ENCODE measurements around the gene GRK6. TPM values are rescaled to one million over a fixed set of nuclear protein-coding genes. Genes with fewer than 3 reads are reported as not detected.

The GRK6 gene
- total RNA-seq, 2 experiments from 2014 or later: 186 to 192 TPM

DNA sequence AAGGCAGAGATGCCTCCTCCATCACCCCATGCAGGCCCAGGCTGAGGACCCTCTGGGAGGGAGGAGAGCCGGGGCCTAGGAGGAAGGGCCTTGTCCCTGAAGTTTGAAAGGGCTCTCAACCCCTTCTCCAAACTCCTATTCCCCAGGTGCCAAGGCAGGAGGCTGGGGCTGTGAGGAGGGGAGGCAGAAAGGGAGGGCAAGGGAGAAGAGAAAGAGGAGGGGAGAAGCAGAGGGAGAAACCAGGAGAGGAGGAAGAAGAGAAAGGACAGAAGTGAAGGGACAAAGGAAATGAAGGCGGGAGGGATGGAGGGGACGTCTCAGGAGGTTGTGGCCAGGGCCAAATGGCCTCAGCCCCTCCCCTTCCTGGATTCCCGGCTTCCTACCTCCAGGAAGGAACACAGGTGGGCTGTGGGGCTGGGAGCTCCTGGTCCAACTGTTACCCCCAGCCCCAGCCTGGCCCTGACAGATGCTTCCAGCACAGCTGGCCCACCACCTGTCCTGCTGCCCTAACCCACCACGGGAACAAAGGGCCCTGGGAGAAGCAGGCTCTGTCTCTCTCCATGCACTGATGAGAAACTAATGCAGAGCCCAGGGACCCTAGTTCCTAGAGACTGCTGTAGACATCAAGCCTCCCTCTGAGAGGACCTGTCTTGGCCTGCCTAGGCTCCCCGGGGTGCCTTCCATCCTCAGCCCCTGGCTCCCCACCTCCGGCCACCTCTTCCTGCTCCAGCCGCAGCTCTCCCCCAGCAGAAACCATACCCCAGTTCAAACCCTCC, 43.5 kb downstream of the GRK6 start:
- Mint-ChIP-seq H3K27me3 (peaks cover 6% of the 10 kb centered on the region), H3K36me3 (ENCODE audit: low read depth) (no peaks in the 10 kb centered on the region), H3K27ac (no peak overlapping the region), H3K4me3 (peak overlapping the region; percentile 79), H3K4me1 (ENCODE audit: low read depth) (peaks cover 8% of the 10 kb centered on the region), H3K9me3 (no peaks in the 10 kb centered on the region)
- Histone ChIP-seq H3K27me3 (ENCODE audit: control insufficient read depth in 1 of 2, insufficient read depth in 2 of 2, low read length in 2 of 2) (peaks cover 0 to 5% of the 10 kb centered on the region in 2 experiments), H3K4me1 (ENCODE audit: insufficient read depth, low read length) (peaks cover 28% of the 10 kb centered on the region), H3K4me3 (ENCODE audit: low read length) (no peak overlapping the region), H3K27ac (ENCODE audit: low read depth in 1 of 2, low read length in 2 of 2) (no peak overlapping the region), H3K9me3 (ENCODE audit: control insufficient read depth in 1 of 2, insufficient read depth in 1 of 2, low read length in 2 of 2) (no peaks in the 10 kb centered on the region), H3K36me3 (ENCODE audit: insufficient read depth, low read length) (no peaks in the 10 kb centered on the region)
- ChIA-PET POLR2A (interaction anchor here (1.4 kb wide), 1 partner anchor 79 kb away, joined by 3 read pairs; no protein-coding TSS in a partner anchor), CTCF (interaction anchor here (1.4 kb wide), 1 partner anchor 160 kb away, joined by 3 read pairs; no protein-coding TSS in a partner anchor)
- TF ChIP-seq, protein P1, sequence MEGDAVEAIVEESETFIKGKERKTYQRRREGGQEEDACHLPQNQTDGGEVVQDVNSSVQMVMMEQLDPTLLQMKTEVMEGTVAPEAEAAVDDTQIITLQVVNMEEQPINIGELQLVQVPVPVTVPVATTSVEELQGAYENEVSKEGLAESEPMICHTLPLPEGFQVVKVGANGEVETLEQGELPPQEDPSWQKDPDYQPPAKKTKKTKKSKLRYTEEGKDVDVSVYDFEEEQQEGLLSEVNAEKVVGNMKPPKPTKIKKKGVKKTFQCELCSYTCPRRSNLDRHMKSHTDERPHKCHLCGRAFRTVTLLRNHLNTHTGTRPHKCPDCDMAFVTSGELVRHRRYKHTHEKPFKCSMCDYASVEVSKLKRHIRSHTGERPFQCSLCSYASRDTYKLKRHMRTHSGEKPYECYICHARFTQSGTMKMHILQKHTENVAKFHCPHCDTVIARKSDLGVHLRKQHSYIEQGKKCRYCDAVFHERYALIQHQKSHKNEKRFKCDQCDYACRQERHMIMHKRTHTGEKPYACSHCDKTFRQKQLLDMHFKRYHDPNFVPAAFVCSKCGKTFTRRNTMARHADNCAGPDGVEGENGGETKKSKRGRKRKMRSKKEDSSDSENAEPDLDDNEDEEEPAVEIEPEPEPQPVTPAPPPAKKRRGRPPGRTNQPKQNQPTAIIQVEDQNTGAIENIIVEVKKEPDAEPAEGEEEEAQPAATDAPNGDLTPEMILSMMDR (IDR thresholded peaks at IDR 0.05): no peak
- ATAC-seq (ENCODE audit: poor library complexity) (no peak), DNase-seq (no peak)
- intact Hi-C loops (cut with DNase I, micrococcal nuclease): no loop called here

DNA sequence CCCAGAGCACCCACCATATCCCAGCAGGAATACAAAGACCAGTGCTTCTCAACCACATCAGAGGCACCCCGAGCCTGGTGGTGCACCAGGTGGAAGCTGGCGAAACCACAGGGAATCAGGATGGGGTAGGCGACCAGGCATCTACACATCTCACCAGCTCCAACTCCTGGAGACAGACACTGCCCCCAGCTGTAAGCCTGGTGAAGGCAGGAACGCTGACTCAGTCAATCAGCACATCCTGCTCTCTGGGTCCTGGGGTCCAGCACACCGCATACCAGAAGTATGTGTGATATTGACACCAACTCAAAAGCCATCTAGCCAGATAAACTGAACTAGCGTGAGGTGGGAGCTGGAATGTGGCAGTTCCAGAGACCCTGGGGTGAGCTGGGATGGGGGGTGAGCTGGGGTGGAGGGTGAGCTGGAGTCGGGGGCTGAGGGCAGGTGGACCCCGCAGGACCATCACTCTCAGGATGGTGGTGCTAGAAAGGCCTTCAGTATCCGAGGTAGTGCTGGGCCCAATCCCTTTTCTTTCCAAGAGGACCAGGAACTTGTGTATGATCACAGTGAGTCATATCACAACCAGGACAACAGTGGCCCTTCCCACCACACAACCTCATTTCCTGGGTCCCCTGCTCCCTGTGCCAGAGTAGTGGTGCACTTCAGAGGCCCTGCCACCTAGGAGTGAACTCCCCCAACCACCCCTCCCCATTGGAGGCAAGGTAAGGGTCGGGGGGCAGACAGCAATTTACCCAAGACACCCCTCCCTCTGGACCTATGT, 44.5 kb downstream of the GRK6 start:
- CTCF ChIA-PET: interaction anchor here (1.0 to 1.4 kb wide), 2 partner anchors 14 to 15 kb away, joined by 3 to 4 read pairs; no protein-coding TSS in a partner anchor

More for the DNA sequence above, 44.5 kb downstream of the GRK6 start:
- POLR2A ChIA-PET: interaction anchor here (1.4 to 1.7 kb wide), 2 partner anchors 16 to 80 kb away, joined by 3 to 6 read pairs; no protein-coding TSS in a partner anchor
- Histone ChIP-seq H3K27me3 (ENCODE audit: control insufficient read depth in 1 of 2, insufficient read depth in 2 of 2, low read length in 2 of 2) (peaks cover 0 to 5% of the 10 kb centered on the region in 2 experiments), H3K4me1 (ENCODE audit: insufficient read depth, low read length) (peaks cover 28% of the 10 kb centered on the region), H3K9me3 (ENCODE audit: control insufficient read depth in 1 of 2, insufficient read depth in 1 of 2, low read length in 2 of 2) (no peaks in the 10 kb centered on the region), H3K36me3 (ENCODE audit: insufficient read depth, low read length) (no peaks in the 10 kb centered on the region), H3K4me3 (ENCODE audit: low read length) (no peak overlapping the region), H3K27ac (ENCODE audit: low read depth in 1 of 2, low read length in 2 of 2) (no peak overlapping the region)
- Mint-ChIP-seq H3K4me1 (ENCODE audit: low read depth) (peaks cover 17% of the 10 kb centered on the region), H3K27ac (no peak overlapping the region), H3K27me3 (peaks cover 6% of the 10 kb centered on the region), H3K36me3 (ENCODE audit: low read depth) (no peaks in the 10 kb centered on the region), H3K9me3 (no peaks in the 10 kb centered on the region), H3K4me3 (peak overlapping the region; percentile 67)
- ATAC-seq (ENCODE audit: poor library complexity) (no peak), DNase-seq (no peak)
- intact Hi-C loops (cut with DNase I, micrococcal nuclease): no loop called here
- TF ChIP-seq, protein P1 (IDR thresholded peaks at IDR 0.05): no peak

All from CD4-positive, alpha-beta T cell (primary cell).